HEK293 (cell line): Measurements from ENCODE around the gene EXOC3.

Source experiments
- BCL11A ChIP-seq: fragments of 450-650 bp; formaldehyde crosslinking; IDR thresholded peaks from 2 replicates; pipeline ENCODE4 v1.5.1; 2016; ENCODE audit warnings: low read depth, missing biosample characterization, missing genetic modification characterization
- GLI2 ChIP-seq: fragments of 450-650 bp; formaldehyde crosslinking; IDR thresholded peaks from 2 replicates; pipeline ENCODE4; 2017; ENCODE audit warnings: missing biosample characterization, missing genetic modification characterization, low read depth, borderline replicate concordance
- GLIS1 ChIP-seq: fragments of 450-650 bp; formaldehyde crosslinking; IDR thresholded peaks from 2 replicates; pipeline ENCODE4 v1.5.1; 2016; ENCODE audit warnings: missing biosample characterization, missing genetic modification characterization
- GLIS2 ChIP-seq: fragments of 450-650 bp; formaldehyde crosslinking; IDR thresholded peaks from 2 replicates; pipeline ENCODE4 v1.5.1; 2016; ENCODE audit warnings: missing biosample characterization, missing genetic modification characterization
- HOXA7 ChIP-seq: sonication (generic); formaldehyde crosslinking; IDR thresholded peaks from 2 replicates; pipeline ENCODE4 v1.8.1; 2022; ENCODE audit warnings: missing genetic modification reagents, borderline replicate concordance
- HOXD13 ChIP-seq: sonication (generic); formaldehyde crosslinking; IDR thresholded peaks from 2 replicates; pipeline ENCODE4 v1.8.0; 2022; ENCODE audit warnings: missing genetic modification reagents, borderline replicate concordance
- KLF16 ChIP-seq: fragments of 450-650 bp; formaldehyde crosslinking; IDR thresholded peaks from 2 replicates; pipeline ENCODE4 v1.5.1; 2017; ENCODE audit warnings: missing biosample characterization, missing genetic modification characterization
- KLF17 ChIP-seq: fragments of 450-650 bp; formaldehyde crosslinking; IDR thresholded peaks from 2 replicates; pipeline ENCODE4 v1.5.1; 2016; ENCODE audit warnings: missing biosample characterization, missing genetic modification characterization
- PBX3 ChIP-seq: sonication (generic); formaldehyde crosslinking; IDR thresholded peaks from 2 replicates; pipeline ENCODE4 v1.8.1; 2022; ENCODE audit warnings: mild to moderate bottlenecking, moderate library complexity, missing genetic modification reagents
- PRDM4 ChIP-seq: fragments of 450-650 bp; formaldehyde crosslinking; IDR thresholded peaks from 2 replicates; pipeline ENCODE4 v1.5.1; 2017; ENCODE audit warnings: missing biosample characterization, missing genetic modification characterization
- PRDM6 ChIP-seq: fragments of 450-650 bp; formaldehyde crosslinking; IDR thresholded peaks from 2 replicates; pipeline ENCODE4 v1.5.1; 2017; ENCODE audit warnings: missing biosample characterization, missing genetic modification characterization
- REST ChIP-seq: fragments of 450-650 bp; formaldehyde crosslinking; IDR thresholded peaks from 2 replicates; pipeline ENCODE4 v1.5.1; 2016; ENCODE audit warnings: missing biosample characterization, missing genetic modification characterization
- TRIM28 ChIP-seq: IDR thresholded peaks from 2 replicates; pipeline ENCODE4 v1.6.1; 2011; ENCODE audit warnings: low read length, control low read depth, borderline replicate concordance
- ZBTB1 ChIP-seq: fragments of 450-650 bp; formaldehyde crosslinking; IDR thresholded peaks from 2 replicates; pipeline ENCODE4 v1.5.1; 2016; ENCODE audit warnings: missing biosample characterization, missing genetic modification characterization
- ZBTB48 ChIP-seq: fragments of 450-650 bp; formaldehyde crosslinking; IDR thresholded peaks from 2 replicates; pipeline ENCODE4 v1.5.1; 2016; ENCODE audit warnings: missing biosample characterization, missing genetic modification characterization
- ZIC2 ChIP-seq: fragments of 450-650 bp; formaldehyde crosslinking; IDR thresholded peaks from 2 replicates; pipeline ENCODE4 v1.5.1; 2016; ENCODE audit warnings: missing biosample characterization, missing genetic modification characterization
- ZNF155 ChIP-seq: fragments of 450-650 bp; formaldehyde crosslinking; IDR thresholded peaks from 2 replicates; pipeline ENCODE4 v1.5.1; 2016; ENCODE audit warnings: missing biosample characterization, missing genetic modification characterization
- ZNF2 ChIP-seq: fragments of 450-650 bp; formaldehyde crosslinking; IDR thresholded peaks from 2 replicates; pipeline ENCODE4 v1.5.1; 2016; ENCODE audit warnings: missing biosample characterization, missing genetic modification characterization
- ZNF223 ChIP-seq: fragments of 450-650 bp; formaldehyde crosslinking; IDR thresholded peaks from 2 replicates; pipeline ENCODE4 v1.5.1; 2016; ENCODE audit warnings: missing biosample characterization, missing genetic modification characterization
- ZNF366 ChIP-seq: fragments of 450-650 bp; formaldehyde crosslinking; conservative IDR thresholded peaks from 2 replicates; pipeline ENCODE4 v1.5.1; 2016; ENCODE audit warnings: missing biosample characterization, missing genetic modification characterization
- ZNF473 ChIP-seq: fragments of 450-650 bp; formaldehyde crosslinking; IDR thresholded peaks from 2 replicates; pipeline ENCODE4 v1.5.1; 2017; ENCODE audit warnings: missing biosample characterization, missing genetic modification characterization
- ZNF529 ChIP-seq: fragments of 450-650 bp; formaldehyde crosslinking; IDR thresholded peaks from 2 replicates; pipeline ENCODE4 v1.5.1; 2017; ENCODE audit warnings: missing genetic modification characterization, missing biosample characterization; ENCODE audit not compliant: insufficient replicate concordance
- ZNF530 ChIP-seq: fragments of 450-650 bp; formaldehyde crosslinking; IDR thresholded peaks from 2 replicates; pipeline ENCODE4 v1.5.1; 2016; ENCODE audit warnings: low read depth, missing biosample characterization, missing genetic modification characterization
- ZNF555 ChIP-seq: fragments of 450-650 bp; formaldehyde crosslinking; conservative IDR thresholded peaks from 2 replicates; pipeline ENCODE4 v1.5.1; 2017; ENCODE audit warnings: missing biosample characterization, mild to moderate bottlenecking, missing genetic modification characterization, inconsistent platforms
- ZNF624 ChIP-seq: fragments of 450-650 bp; formaldehyde crosslinking; IDR thresholded peaks from 2 replicates; pipeline ENCODE4 v1.5.1; 2017; ENCODE audit warnings: missing biosample characterization, missing genetic modification characterization
- ZNF660 ChIP-seq: fragments of 450-650 bp; IDR thresholded peaks from 2 replicates; pipeline ENCODE4 v1.5.1; 2018; ENCODE audit warnings: missing biosample characterization, mild to moderate bottlenecking, missing genetic modification characterization
- ZNF76 ChIP-seq: fragments of 450-650 bp; formaldehyde crosslinking; IDR thresholded peaks from 2 replicates; pipeline ENCODE4; 2016; ENCODE audit warnings: low read depth, missing biosample characterization, missing genetic modification characterization, borderline replicate concordance
- ZNF776 ChIP-seq: fragments of 450-650 bp; formaldehyde crosslinking; IDR thresholded peaks from 2 replicates; pipeline ENCODE4 v1.5.0; 2017; ENCODE audit warnings: missing biosample characterization, missing genetic modification characterization, borderline replicate concordance
- ZSCAN30 ChIP-seq: fragments of 450-650 bp; IDR thresholded peaks from 2 replicates; pipeline ENCODE4 v1.5.1; 2018; ENCODE audit warnings: missing biosample characterization, mild to moderate bottlenecking, missing genetic modification characterization, moderate library complexity

EXOC3 gene

GRCh38 chr5:473551-474192, 30.7 kb downstream of the EXOC3 start (continued):
- TF ChIP-seq BCL11A (tag by site-specific recombination) = no peak
- TF ChIP-seq ZBTB48 (tag by site-specific recombination) = 0 out of 2 replicates have a peak, but pooled peaks have one; percentile 39
- TF ChIP-seq ZNF76 (tag by site-specific recombination) = no peak
- no peak for TF ChIP-seq ZNF530 (tag by site-specific recombination)
- TF ChIP-seq GLIS1 (tag by site-specific recombination) = peak; percentile 97
- TF ChIP-seq PRDM4 (tag by site-specific recombination) = no peak
- no peak for TF ChIP-seq ZNF624 (tag by site-specific recombination)
- TF ChIP-seq ZNF529 (tag by site-specific recombination) = no peak
- no peak for TF ChIP-seq PRDM6 (tag by site-specific recombination)
- no peak for TF ChIP-seq REST (tag by site-specific recombination)
- no peak for TF ChIP-seq ZNF2 (tag by site-specific recombination)
- TF ChIP-seq KLF16 (tag by site-specific recombination) = no peak
- no peak for TF ChIP-seq ZNF223 (tag by site-specific recombination)
- TF ChIP-seq GLI2 (tag by site-specific recombination) = no peak
- no peak for TF ChIP-seq TRIM28
- no peak for TF ChIP-seq HOXA7 (CRISPR knock-in tag)
- no peak for TF ChIP-seq PBX3
- TF ChIP-seq KLF17 (tag by site-specific recombination) = 0 out of 2 replicates have a peak, but pooled peaks have one; percentile 12
- TF ChIP-seq HOXD13 = no peak
- no peak for TF ChIP-seq ZNF660 (tag by site-specific recombination)
- TF ChIP-seq ZNF776 = no peak
- peak; percentile 79 for TF ChIP-seq ZIC2 (tag by site-specific recombination)
- TF ChIP-seq ZNF555 (tag by site-specific recombination) = no peak
- TF ChIP-seq ZNF473 (tag by site-specific recombination) = no peak
- no peak for TF ChIP-seq ZNF155 (tag by site-specific recombination)
- peak; percentile 96 for TF ChIP-seq GLIS2
- no peak for TF ChIP-seq ZBTB1 (tag by site-specific recombination)
- no peak for TF ChIP-seq ZNF366 (tag by site-specific recombination)
- TF ChIP-seq ZSCAN30 (tag by site-specific recombination) = no peak
